T-helper 17 cell (primary cell): Measurements from ENCODE around the gene IMMP2L. TPM values are rescaled to one million over a fixed set of nuclear protein-coding genes. Genes with fewer than 3 reads are reported as not detected.

Experiments used
- ATAC-seq: fragments of 150-1000 bp; cut with Tn5 transposase; 2 replicates; pipeline ENCODE4 v1.10.0; 2021; ENCODE audit warnings: mild to moderate bottlenecking, moderate library complexity
- DNase-seq, 3 donors: peaks; one replicate each; pipeline versions ENCODE4 v3.0.0 to v3.0.0-alpha.2; 2020 to 2021
- H3K9me3 ChIP-seq: one replicate; pipeline ENCODE4 v1.7.0; 2013; ENCODE audit warnings: low read length, mild to moderate bottlenecking; ENCODE audit not compliant: control insufficient read depth, poor library complexity, severe bottlenecking
- H3K27ac Mint-ChIP-seq: one replicate; pipeline ENCODE4 v1.8.0; 2022; ENCODE audit warnings: mild to moderate bottlenecking, moderate library complexity, mixed read lengths
- H3K27me3 Mint-ChIP-seq: one replicate; pipeline ENCODE4 v1.8.0; 2022; ENCODE audit warnings: mixed read lengths
- H3K36me3 Mint-ChIP-seq: one replicate; pipeline ENCODE4 v1.8.0; 2022; ENCODE audit warnings: low read depth, mixed read lengths
- H3K4me1 Mint-ChIP-seq: one replicate; pipeline ENCODE4 v1.8.0; 2022; ENCODE audit warnings: mild to moderate bottlenecking, mixed read lengths
- H3K4me3 Mint-ChIP-seq: one replicate; pipeline ENCODE4 v1.8.0; 2022; ENCODE audit warnings: mild to moderate bottlenecking, moderate library complexity, mixed read lengths
- total RNA-seq, 4 donors: library from RNA in 2 of 4; stranded (reverse) in 2 of 4; gene quantifications; one replicate each; pipeline ENCODE4 v1.2.3 and lab custom pipeline; 2022 to 2026

Gene IMMP2L
- total RNA-seq, 2 donors from 2014 or later = 17.9 to 19.9 TPM

DNA sequence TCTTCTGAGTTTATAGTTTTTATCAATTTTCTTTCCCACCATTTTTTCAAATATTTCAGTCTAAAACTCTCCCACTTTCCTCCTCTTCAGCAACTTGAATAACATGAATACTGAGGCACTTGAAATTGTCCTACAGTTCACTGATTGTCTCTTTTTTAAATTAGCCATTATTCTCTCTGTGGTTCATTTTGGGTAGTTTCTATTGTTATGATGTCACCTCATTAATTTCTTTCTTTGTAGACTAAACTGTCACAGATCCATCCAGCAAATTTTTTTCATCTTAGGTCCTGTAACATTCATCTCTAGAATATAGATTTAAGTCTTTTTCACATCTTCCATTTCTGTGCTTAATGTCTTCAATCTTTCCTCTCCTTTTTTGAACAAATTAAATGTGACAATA is 326.6 kb downstream of the IMMP2L start:
- H3K27ac Mint-ChIP-seq = no peak overlapping the region
- no peak for DNase-seq
- no peak overlapping the region for H3K4me3 Mint-ChIP-seq
- ATAC-seq = no peak
- no peaks in the 10 kb centered on the region for H3K9me3 ChIP-seq
- H3K4me1 Mint-ChIP-seq = peaks cover 10% of the 10 kb centered on the region
- H3K36me3 Mint-ChIP-seq = peaks cover 3% of the 10 kb centered on the region
- H3K27me3 Mint-ChIP-seq = no peaks in the 10 kb centered on the region

DNA sequence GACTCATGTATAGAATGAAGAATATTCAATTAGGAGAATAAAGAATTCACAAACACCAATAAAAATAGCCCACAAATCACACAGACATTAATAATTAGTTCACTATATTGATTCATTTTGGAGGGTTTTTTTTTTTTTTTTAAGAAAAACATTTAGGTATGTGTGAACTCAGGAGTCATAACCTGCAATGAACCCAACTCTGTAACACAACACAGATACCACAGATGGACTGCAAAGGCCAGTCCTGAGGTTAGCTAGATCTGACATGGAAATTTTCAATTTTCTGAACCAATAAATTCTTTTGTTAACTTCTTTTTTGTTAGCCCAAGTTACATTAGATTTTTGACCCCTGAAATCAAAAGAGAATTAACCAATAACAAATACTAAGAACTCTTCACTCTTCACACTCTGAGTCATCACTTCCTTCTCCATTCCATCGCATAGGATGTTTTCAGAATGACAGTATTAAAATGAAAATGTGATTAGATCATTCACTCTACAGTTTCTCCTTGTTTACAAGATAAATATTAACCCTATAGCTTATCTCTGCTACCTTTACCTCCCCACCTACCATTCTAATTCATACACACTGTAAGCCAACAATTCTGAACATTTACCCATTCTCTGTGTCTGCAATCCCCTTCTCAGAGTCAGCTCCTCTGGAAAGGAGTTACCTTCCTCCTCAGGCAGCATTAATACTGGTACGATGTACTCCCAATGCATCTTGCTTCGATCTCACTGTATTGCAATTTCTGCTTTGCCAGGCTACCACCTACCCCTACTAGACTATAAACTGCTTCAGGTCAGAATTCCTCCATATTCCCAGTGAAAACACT is 329.8 kb downstream of the IMMP2L start:
- H3K27ac Mint-ChIP-seq = no peak overlapping the region
- peaks cover 3% of the 10 kb centered on the region for H3K36me3 Mint-ChIP-seq
- ATAC-seq = no peak
- no peaks in the 10 kb centered on the region for H3K9me3 ChIP-seq
- no peak overlapping the region for H3K4me3 Mint-ChIP-seq
- no peak for DNase-seq
- peaks cover 6% of the 10 kb centered on the region for H3K4me1 Mint-ChIP-seq
- H3K27me3 Mint-ChIP-seq = no peaks in the 10 kb centered on the region

DNA sequence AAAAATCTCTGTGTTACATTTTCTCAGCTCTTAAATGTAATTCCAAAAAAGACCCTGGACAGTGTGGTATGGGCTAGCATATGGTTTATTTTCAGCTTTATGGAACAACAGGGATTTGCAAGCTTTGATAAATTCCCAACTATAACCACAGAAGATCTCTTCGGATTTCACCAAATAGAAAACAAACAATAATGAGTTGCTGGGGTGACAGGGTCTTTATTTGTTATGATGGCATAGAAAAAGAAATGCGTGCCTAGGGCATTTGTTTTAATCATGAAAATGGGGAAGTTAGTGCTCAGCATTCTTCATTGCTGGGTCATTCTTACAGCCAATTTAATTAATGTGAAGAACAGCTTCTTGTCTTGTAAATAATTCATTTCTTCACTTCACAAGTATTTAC is 332.4 kb downstream of the IMMP2L start:
- H3K4me3 Mint-ChIP-seq = no peak overlapping the region
- no peaks in the 10 kb centered on the region for H3K9me3 ChIP-seq
- H3K36me3 Mint-ChIP-seq = peaks cover 3% of the 10 kb centered on the region
- H3K27ac Mint-ChIP-seq = no peak overlapping the region
- no peaks in the 10 kb centered on the region for H3K27me3 Mint-ChIP-seq
- ATAC-seq (no peak), DNase-seq (no peak)
- H3K4me1 Mint-ChIP-seq = peaks cover 6% of the 10 kb centered on the region

DNA sequence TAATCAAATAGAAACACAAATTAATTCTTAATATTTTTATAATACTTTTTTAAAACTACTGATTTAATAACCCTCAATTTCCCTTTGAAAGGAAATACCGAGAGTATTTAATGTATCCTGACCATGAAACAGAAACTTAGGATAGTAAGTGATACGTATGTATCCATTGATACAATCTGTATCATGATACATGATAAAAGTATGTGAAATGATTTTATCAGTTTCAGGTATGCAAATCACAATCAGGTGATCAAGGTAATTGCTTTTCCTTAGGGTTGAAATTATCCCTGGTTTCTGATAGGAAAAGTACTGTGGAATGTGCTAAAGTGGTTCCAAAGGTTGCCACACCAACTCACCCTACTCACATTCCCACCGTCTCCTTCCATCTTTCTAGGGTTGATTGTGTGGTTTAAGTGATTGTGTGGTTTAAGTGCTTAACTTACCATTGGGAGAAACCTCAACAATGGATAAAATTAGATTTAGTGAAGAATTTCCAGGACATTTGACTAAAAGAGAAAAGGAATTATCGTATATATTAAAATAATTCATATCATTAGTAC is 333.0 kb downstream of the IMMP2L start:
- H3K27ac Mint-ChIP-seq = no peak overlapping the region
- H3K9me3 ChIP-seq = no peaks in the 10 kb centered on the region
- no peaks in the 10 kb centered on the region for H3K27me3 Mint-ChIP-seq
- H3K36me3 Mint-ChIP-seq = peaks cover under 1% of the 10 kb centered on the region
- ATAC-seq (no peak), DNase-seq (no peak)
- H3K4me1 Mint-ChIP-seq = peaks cover 6% of the 10 kb centered on the region
- no peak overlapping the region for H3K4me3 Mint-ChIP-seq

DNA sequence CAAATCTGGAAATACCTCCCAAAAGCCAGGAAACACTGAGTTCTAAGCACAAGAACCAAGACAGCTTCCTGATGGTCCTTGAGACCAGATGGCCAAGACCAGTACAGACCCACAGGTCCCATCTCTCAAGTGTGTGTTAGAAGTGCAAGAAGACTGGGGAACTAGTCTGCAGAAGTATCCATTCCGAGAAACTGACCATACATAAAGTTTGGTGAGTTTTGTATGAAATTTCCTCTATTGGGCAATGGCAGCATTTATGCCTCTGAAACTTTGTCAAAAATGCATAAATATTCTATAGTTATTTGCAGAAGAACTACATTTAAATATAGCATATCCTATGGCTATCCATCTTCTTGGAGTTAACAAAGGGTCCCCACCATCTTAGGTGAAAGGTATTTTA is 333.9 kb downstream of the IMMP2L start:
- H3K36me3 Mint-ChIP-seq = no peaks in the 10 kb centered on the region
- H3K9me3 ChIP-seq = no peaks in the 10 kb centered on the region
- no peak for DNase-seq
- peaks cover 6% of the 10 kb centered on the region for H3K4me1 Mint-ChIP-seq
- ATAC-seq = no peak
- no peak overlapping the region for H3K27ac Mint-ChIP-seq
- no peaks in the 10 kb centered on the region for H3K27me3 Mint-ChIP-seq
- no peak overlapping the region for H3K4me3 Mint-ChIP-seq

DNA sequence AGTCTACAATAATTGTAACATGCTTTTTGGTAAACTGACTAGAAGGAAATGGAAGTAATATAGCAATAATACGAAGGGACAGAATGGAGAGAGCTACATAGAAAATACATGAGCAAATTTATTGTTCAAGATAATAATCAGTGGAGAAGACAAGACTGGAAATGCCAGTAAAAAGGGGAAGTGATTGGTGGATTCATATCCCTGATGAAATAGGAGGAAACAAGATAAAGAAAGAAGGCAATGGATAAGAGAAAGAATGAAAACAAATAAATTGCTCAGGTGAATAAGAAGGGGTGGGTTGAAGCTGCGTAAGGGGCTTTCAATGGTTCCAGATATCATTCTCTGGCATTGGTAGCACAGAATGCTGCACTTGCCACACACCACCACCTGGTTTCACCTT is 335.5 kb downstream of the IMMP2L start:
- no peaks in the 10 kb centered on the region for H3K9me3 ChIP-seq
- peaks cover 3% of the 10 kb centered on the region for H3K4me1 Mint-ChIP-seq

DNA sequence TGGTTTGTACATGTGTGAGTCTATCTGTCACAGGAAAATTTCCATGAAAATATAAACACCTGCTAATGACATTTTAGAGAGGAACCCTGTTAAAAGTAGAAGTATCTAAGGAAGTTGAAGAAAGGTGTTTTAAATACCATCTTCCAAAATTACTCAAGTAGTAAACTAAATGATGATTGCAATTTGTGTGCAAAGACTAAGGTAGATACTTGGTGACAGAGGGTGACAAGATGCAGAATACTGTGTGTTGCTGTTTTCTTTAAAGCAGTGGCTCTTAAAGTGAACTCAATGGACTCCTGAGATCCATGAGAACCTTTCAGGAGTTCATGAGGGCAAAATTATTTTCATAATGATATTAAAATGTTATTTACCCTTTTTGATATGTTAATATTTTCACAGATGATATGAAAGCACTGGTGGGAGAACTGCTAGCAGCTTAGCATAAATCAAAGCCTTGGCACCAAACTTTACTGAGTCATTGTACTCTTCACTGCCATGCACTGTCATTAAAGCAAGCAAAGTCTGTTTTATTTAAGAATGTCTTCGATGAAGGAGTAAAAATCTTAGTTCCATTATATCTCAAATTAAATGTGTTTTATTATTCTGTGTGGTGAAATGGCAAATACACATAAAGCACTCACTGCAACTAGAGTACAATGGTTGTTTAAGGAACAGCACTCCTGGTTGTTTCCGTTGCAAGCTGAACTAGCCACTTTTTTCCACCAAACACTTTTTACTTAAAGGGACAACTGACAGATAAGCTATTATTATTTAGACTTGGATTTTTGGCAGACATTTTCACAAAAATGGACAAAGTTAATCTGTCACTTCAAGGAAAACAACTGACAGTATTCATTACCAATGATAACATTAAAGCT is 337.7 kb downstream of the IMMP2L start:
- Mint-ChIP-seq H3K27me3 (no peaks in the 10 kb centered on the region), H3K36me3 (no peaks in the 10 kb centered on the region), H3K27ac (no peak overlapping the region), H3K4me1 (no peaks in the 10 kb centered on the region), H3K4me3 (no peak overlapping the region)
- ATAC-seq (no peak), DNase-seq (no peak)
- no peaks in the 10 kb centered on the region for H3K9me3 ChIP-seq

More for the DNA sequence above, 335.5 kb downstream of the IMMP2L start:
- ATAC-seq = no peak
- H3K27ac Mint-ChIP-seq = no peak overlapping the region
- H3K27me3 Mint-ChIP-seq = no peaks in the 10 kb centered on the region
- H3K4me3 Mint-ChIP-seq = no peak overlapping the region
- H3K36me3 Mint-ChIP-seq = no peaks in the 10 kb centered on the region
- no peak for DNase-seq

DNA sequence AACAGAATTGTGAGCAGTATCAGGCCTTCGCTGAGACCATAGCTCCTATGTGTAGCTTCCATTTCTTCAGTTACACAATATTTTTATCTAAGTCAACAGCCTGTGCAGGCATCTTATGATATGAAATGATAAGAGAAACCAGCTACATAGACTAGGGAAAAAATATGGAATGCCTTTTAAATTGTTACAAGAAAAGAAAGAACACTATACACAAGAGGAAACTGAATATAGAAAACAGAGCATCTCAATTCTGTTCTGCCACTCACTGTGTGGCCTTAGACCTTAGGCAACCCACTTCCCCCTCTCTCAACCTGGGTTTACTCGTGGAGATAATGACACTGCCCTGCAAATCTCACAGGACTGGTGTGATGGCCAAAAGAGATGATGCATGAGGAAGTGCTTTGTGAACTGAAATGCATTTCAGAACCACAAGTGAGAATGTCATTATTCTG is 338.5 kb downstream of the IMMP2L start:
- Mint-ChIP-seq H3K27ac (no peak overlapping the region), H3K4me3 (no peak overlapping the region), H3K27me3 (no peaks in the 10 kb centered on the region), H3K36me3 (no peaks in the 10 kb centered on the region), H3K4me1 (no peaks in the 10 kb centered on the region)
- no peak for ATAC-seq
- H3K9me3 ChIP-seq = no peaks in the 10 kb centered on the region
- no peak for DNase-seq

DNA sequence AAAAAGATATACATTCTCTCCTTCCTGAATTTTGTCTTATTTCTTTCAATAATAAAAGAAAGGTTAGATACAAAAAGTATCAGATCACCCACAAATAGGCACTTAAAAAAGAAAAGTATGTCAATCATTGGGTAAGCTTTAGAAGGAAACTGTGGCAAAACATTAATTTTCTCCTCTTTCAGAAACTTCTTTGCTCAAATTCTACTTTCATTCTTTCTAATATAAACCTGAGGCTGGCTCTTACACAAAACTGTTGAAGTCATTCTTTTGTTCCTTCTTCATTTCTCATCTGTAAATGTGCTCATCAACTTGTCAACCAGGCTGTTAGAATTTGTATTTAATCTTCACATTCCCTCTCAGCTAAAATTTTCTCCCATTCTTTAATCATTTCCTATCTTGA is 346.7 kb downstream of the IMMP2L start:
- peaks cover 4% of the 10 kb centered on the region for H3K36me3 Mint-ChIP-seq
- no peaks in the 10 kb centered on the region for H3K27me3 Mint-ChIP-seq
- H3K27ac Mint-ChIP-seq = no peak overlapping the region
- H3K9me3 ChIP-seq = no peaks in the 10 kb centered on the region
- no peak for DNase-seq
- peaks cover 3% of the 10 kb centered on the region for H3K4me1 Mint-ChIP-seq
- ATAC-seq = no peak
- H3K4me3 Mint-ChIP-seq = no peak overlapping the region

DNA sequence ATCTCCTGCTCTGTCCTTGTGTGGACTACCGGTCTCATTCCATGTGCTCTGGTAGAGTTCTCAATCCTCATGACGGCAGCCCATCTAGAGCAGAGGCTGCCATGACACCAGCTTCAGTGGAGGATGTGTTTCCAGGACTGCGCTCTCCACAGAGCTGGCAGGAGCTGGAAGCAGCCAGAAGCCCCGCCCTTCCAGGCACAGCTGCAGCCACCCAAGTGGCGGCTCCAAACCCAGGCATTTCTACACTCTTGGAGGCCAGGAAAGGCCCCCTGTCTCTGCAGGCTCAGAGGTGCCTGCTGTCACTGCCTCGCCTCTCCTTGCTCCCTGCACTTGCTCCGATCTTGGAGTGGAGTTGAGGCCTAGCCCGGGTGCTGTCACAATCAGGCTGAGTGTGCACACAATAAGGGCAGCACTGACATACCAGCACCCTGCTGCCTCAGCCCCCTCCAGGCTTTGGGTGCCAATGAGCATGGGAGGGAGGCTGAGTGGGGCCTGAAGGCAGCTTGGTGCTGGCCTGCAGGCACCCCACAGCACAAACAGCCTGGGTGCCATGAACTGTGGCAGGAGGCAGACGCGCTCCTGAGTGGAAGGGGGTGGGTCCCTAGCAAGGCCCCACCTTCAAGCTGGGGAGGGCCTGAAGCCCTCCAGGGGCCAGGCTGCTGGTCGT is 349.3 kb downstream of the IMMP2L start:
- H3K36me3 Mint-ChIP-seq = peaks cover 4% of the 10 kb centered on the region
- H3K4me1 Mint-ChIP-seq = peaks cover 3% of the 10 kb centered on the region
- H3K9me3 ChIP-seq = no peaks in the 10 kb centered on the region
- no peak for DNase-seq
- ATAC-seq = no peak
- H3K27me3 Mint-ChIP-seq = no peaks in the 10 kb centered on the region
- no peak overlapping the region for H3K27ac Mint-ChIP-seq
- no peak overlapping the region for H3K4me3 Mint-ChIP-seq

DNA sequence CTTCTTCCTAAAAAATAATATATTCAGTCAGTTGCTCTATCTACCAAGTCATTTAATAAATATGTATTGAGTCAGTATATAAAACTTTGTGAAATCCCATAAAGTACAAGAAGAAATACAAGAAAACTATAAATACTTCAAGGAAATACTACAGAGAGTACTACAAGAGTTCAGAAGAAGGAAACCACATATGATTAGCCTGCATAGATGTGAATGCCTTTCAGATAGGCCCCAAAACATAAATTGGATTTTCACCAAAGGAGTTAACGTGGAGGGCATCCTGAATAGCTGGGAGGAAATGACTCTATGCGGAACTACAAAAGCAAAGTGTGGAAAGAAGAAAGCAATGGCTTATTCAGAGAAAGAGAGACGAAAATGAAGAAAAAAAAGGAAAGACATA is 351.3 kb downstream of the IMMP2L start:
- no peaks in the 10 kb centered on the region for H3K9me3 ChIP-seq
- H3K36me3 Mint-ChIP-seq = peaks cover 3% of the 10 kb centered on the region
- ATAC-seq (no peak), DNase-seq (no peak)
- H3K4me1 Mint-ChIP-seq = peaks cover 2% of the 10 kb centered on the region
- no peak overlapping the region for H3K4me3 Mint-ChIP-seq
- no peak overlapping the region for H3K27ac Mint-ChIP-seq
- no peaks in the 10 kb centered on the region for H3K27me3 Mint-ChIP-seq

DNA sequence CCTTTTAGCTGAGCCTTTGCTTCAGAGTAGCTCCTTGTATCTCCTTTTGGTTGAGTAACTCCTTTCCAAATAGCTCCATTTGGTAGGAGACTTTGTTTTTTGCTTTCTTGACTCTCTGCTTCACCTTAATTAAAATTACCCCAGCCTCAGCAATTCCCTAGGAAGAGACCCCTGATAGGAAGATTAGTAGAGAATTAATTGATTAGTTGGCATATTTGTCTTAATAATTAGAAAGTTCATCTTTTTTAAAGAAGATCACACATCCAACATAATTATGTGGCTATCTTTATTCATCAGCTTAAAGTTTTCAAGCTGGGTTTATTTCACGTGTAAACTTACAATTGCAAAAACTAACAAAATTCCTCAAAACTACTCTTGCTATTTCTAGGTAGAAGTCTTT is 352.2 kb downstream of the IMMP2L start:
- no peak overlapping the region for H3K27ac Mint-ChIP-seq
- H3K4me3 Mint-ChIP-seq = no peak overlapping the region
- DNase-seq = no peak
- peaks cover 2% of the 10 kb centered on the region for H3K4me1 Mint-ChIP-seq
- ATAC-seq = no peak
- H3K9me3 ChIP-seq = no peaks in the 10 kb centered on the region
- H3K36me3 Mint-ChIP-seq = peaks cover 2% of the 10 kb centered on the region
- no peaks in the 10 kb centered on the region for H3K27me3 Mint-ChIP-seq

DNA sequence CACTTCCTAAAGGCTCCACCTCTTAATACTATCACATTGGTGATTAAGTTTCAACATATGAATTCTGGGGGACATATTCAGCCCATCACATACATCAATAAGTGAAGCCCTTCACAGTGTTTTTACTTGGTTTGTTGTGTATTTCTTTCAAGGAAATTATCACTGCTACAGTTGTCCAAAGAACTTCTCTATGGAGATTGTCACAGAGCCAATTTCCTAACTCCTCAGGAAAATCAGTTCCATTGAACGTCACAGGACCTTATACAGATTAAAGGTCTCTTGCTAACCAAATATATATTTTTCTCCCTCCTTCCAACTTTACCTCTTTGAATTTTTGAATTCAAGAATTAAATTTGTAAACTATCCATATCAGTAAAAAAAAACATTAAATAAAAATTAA is 357.0 kb downstream of the IMMP2L start:
- Mint-ChIP-seq H3K27me3 (no peaks in the 10 kb centered on the region), H3K36me3 (peaks cover 2% of the 10 kb centered on the region), H3K27ac (no peak overlapping the region), H3K4me1 (peaks cover 2% of the 10 kb centered on the region), H3K4me3 (no peak overlapping the region)
- H3K9me3 ChIP-seq = no peaks in the 10 kb centered on the region
- ATAC-seq (no peak), DNase-seq (no peak)
